Measurements from ENCODE around the gene SEPTIN1.

DNA sequence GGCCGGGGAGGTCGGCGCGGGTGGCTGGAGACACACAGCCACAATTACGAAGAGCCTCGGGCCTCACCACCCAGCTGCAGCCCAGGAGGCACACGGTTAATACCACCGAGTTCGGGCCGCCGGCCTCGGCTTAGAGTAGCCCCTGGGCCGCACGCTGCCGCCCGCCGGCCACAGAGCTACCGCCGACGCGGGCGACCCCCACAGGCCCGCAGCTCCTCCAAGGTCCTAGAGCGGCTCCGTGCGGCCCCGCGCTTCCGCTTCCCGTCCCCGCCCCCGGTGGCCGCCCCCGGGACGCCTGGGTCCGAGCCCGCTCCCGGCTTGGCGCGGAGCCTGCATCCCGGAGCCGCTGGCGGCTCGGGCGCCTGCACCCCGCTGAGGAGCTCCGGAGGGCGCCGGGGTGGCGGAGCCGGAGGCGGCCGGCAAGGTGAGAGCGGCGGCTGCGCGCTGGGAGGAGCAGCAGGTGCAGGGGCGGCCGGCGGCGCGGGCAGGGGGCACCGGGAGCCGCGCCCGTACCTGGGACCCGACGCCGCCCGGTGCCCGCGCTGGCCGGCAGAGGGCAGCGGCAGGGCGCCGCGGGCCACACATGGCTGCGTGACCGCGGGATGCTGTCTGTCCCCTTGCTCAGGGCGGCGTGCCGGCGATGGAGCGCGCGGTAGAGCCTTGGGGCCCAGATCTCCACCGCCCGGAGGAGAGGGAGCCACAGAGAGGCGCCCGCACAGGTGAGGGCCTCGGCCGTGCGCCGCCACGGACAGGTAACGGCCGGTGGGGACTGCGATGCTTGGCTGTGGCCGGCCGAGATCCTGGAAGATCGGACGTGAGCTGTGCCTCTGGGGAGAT is 13.0 kb upstream of the SEPTIN1 start, which contains the start of gene ZNF48:
- TF ChIP-seq, protein P1, sequence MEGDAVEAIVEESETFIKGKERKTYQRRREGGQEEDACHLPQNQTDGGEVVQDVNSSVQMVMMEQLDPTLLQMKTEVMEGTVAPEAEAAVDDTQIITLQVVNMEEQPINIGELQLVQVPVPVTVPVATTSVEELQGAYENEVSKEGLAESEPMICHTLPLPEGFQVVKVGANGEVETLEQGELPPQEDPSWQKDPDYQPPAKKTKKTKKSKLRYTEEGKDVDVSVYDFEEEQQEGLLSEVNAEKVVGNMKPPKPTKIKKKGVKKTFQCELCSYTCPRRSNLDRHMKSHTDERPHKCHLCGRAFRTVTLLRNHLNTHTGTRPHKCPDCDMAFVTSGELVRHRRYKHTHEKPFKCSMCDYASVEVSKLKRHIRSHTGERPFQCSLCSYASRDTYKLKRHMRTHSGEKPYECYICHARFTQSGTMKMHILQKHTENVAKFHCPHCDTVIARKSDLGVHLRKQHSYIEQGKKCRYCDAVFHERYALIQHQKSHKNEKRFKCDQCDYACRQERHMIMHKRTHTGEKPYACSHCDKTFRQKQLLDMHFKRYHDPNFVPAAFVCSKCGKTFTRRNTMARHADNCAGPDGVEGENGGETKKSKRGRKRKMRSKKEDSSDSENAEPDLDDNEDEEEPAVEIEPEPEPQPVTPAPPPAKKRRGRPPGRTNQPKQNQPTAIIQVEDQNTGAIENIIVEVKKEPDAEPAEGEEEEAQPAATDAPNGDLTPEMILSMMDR (IDR thresholded peaks at IDR 0.05) = peak; percentile 5 to 61 (median 8)
- TF ChIP-seq EP300 (IDR thresholded peaks at IDR 0.05) = no peak
